GM06990 (cell line): Measurements from ENCODE around the gene BRI3.
A peak's percentile ranks its signal among the peaks of the same experiment; 100 is the strongest.

Source experiments
- DNase-seq: peaks from one replicate; pipeline ENCODE4 v3.0.0-alpha.2; 2011; ENCODE audit not compliant: insufficient read length; ENCODE audit errors: extremely low read depth
- H3K27me3 ChIP-seq: replicated peaks from 2 replicates; pipeline ENCODE4 v1.6.0; 2011; ENCODE audit warnings: low read length; ENCODE audit not compliant: control insufficient read depth, insufficient read depth
- H3K36me3 ChIP-seq: 2 replicates; pipeline ENCODE4 v1.5.1; 2011; ENCODE audit warnings: low read length; ENCODE audit not compliant: control insufficient read depth, insufficient read depth
- H3K4me3 ChIP-seq: replicated peaks from 2 replicates; pipeline ENCODE4 v1.5.1; 2011; ENCODE audit warnings: low read depth, mild to moderate bottlenecking, control low read depth, low read length
- TF ChIP-seq, protein P1 (sequence below): IDR thresholded peaks from 2 replicates; pipeline ENCODE4 v1.5.1; 2011; ENCODE audit warnings: low read length, control low read depth, mild to moderate bottlenecking, inconsistent platforms; ENCODE audit not compliant: insufficient read depth, poor library complexity, severe bottlenecking

BRI3 gene

DNA sequence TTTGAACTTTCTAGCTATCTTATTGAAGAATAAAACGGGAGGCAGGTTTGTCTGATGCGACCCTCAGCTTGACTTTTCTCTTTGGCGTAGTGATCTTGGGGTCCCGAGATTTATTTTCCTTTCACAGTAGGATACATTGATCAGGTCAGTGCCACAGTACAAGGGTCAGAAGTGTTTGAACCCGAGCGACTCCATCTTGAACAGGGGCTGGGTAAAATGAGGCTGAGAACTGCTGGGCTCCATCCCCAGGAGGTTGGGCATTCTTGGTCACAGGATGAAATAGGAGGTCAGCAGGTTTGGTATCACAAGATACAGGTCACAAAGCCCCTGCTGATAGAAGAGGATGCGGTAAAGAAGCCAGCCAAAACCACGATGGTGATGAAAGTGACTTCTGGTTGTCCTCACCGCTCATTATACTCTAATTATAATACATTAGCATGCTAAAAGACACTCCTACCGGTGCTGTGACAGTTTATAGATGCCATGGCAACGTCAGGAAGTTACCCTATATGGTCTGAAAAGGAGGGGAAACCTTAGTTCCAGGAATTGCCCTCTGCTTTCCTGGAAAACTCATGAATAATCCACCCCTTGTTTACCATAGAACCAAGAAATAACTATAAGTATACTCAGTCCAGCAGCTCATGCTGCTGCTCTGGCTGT, 26.4 kb upstream of the BRI3 start:
- H3K36me3 ChIP-seq = peaks cover 2% of the 10 kb centered on the region
- DNase-seq = no peak
- H3K4me3 ChIP-seq = no peak overlapping the region
- TF ChIP-seq, protein P1, sequence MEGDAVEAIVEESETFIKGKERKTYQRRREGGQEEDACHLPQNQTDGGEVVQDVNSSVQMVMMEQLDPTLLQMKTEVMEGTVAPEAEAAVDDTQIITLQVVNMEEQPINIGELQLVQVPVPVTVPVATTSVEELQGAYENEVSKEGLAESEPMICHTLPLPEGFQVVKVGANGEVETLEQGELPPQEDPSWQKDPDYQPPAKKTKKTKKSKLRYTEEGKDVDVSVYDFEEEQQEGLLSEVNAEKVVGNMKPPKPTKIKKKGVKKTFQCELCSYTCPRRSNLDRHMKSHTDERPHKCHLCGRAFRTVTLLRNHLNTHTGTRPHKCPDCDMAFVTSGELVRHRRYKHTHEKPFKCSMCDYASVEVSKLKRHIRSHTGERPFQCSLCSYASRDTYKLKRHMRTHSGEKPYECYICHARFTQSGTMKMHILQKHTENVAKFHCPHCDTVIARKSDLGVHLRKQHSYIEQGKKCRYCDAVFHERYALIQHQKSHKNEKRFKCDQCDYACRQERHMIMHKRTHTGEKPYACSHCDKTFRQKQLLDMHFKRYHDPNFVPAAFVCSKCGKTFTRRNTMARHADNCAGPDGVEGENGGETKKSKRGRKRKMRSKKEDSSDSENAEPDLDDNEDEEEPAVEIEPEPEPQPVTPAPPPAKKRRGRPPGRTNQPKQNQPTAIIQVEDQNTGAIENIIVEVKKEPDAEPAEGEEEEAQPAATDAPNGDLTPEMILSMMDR = no peak
- H3K27me3 ChIP-seq = no peaks in the 10 kb centered on the region

DNA sequence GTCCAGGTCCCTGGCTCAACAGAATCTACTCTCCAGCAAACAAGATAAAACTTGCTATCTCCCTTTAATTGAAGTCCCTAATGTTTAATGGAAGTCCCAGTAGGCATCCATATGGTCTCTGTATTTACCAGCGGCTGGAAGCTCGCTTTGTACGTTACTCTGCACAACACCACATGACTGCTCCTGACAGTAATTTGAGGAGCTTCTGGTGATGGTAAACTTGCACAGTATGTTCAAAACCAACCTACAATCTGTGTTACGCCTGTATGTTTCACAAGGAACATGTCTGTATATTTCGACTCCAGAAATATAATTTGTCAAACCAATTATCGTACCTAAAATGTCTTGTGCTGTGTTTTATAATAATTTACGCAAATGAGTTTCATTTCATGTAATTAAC, 25.1 kb upstream of the BRI3 start:
- TF ChIP-seq, protein P1 = no peak
- Histone ChIP-seq H3K27me3 (no peaks in the 10 kb centered on the region), H3K4me3 (no peak overlapping the region), H3K36me3 (peaks cover 2% of the 10 kb centered on the region)
- no peak for DNase-seq

DNA sequence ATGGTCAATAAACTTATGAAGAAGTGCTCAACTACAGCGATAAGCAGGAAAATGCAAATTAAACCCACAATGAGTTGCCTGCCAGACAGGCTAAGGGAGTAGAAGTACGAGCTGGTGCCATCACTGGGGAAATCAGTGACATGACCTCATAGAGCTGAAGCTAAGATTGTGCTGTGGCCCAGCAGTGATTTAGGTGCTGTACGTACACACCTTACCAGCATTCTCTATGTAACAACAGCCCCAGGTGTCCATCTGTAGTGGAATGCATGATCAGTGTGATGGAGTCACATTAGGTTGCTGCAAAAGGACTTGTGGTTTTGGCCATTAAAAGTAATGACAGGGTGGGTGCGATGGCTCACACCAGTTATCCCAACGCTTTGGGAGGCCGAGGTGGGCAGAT, 23.8 kb upstream of the BRI3 start:
- Histone ChIP-seq H3K36me3 (peaks cover 2% of the 10 kb centered on the region), H3K27me3 (no peaks in the 10 kb centered on the region)

DNA sequence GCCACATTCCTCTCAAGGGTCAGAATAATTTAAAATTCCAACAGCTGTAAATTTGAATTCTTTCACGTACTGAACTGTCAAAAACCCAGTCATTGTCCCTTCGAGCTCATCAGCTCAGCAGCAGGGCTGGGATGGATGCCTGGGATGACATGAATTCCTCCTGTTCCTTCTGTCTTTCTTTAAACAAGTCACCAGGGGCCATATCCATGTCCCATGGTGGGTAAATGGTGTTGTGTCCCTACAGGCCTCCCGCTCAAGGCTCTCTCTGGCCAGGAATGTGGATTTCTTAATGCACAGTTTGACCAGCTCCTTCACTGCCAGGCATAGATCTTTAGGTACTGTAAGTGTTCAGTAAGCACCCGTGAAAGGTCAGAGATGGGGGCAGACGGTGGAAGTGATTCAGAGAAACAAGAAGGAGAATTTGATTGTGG, 15.6 kb upstream of the BRI3 start:
- Histone ChIP-seq H3K36me3 (no peaks in the 10 kb centered on the region), H3K4me3 (no peak overlapping the region), H3K27me3 (no peaks in the 10 kb centered on the region)
- DNase-seq = no peak
- TF ChIP-seq, protein P1 = no peak

More for the DNA sequence above, 23.8 kb upstream of the BRI3 start:
- DNase-seq = no peak
- no peak overlapping the region for H3K4me3 ChIP-seq
- TF ChIP-seq, protein P1 = no peak

DNA sequence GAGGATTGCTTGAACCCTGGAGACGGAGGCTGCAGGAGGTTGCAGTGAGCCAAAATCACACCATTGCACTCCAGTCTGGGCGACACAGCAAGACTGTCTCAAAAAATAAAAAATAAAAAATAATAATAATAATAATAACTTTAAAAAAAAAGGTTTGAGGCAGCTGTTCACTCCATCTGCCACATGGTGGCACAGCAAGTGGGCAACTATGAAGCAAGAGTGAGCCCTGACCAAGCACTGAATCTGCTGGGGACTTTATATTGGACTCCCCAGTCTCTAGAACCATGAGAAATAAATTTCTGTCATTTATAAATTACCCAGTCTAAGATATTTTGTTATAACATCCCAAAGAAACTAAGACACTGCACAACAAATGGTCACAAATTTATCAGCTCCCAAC, 14.6 kb upstream of the BRI3 start:
- H3K27me3 ChIP-seq = no peaks in the 10 kb centered on the region
- no peaks in the 10 kb centered on the region for H3K36me3 ChIP-seq
- TF ChIP-seq, protein P1 = peak; percentile 35
- no peak overlapping the region for H3K4me3 ChIP-seq
- DNase-seq = no peak

DNA sequence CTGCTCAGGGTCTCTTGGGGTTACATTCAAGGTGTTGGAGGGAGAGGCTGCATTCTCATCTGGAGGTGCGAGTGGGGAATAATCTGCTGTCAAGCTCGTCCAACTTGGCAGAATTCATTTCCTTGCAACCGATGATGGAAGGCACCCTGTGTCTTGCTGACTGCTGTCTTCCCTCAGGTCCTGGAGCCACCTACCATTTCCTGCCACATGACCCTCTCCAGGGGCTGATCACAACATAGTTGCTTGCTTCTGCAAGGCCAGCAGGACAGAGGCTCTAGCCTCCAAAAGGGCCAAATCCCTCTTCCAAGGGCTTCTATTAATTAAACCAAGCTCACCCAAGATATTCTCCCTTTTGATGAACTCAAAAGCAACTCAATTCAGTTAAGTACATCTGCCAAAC, 14.2 kb upstream of the BRI3 start:
- no peak for DNase-seq
- H3K27me3 ChIP-seq = no peaks in the 10 kb centered on the region
- no peak overlapping the region for H3K4me3 ChIP-seq
- TF ChIP-seq, protein P1 = no peak
- no peaks in the 10 kb centered on the region for H3K36me3 ChIP-seq
